Uterus (tissue), 2 donors: ENCODE data around the gene PAH.

Experiments
- CTCF ChIP-seq, 4 experiments: fragments of 200-600 bp in 2 of 4; fragments of 450-650 bp in 2 of 4; sonication (generic) in 2 of 4; IDR thresholded peaks; one replicate each; pipeline ENCODE4 v1.5.1; 2016 to 2019; ENCODE audit warnings: antibody characterized with exemption in 4 of 4, mild to moderate bottlenecking in 2 of 4, moderate library complexity in 1 of 4
- POLR2A ChIP-seq, 2 donors: fragments of 450-650 bp; IDR thresholded peaks; one replicate each; pipeline ENCODE4 v1.6.1; 2016; ENCODE audit warnings: antibody characterized with exemption in 2 of 2, mild to moderate bottlenecking in 1 of 2, moderate library complexity in 1 of 2

GRCh38 chr12:102869571-102869970 lies 47.5 kb downstream of the PAH start:
- TF ChIP-seq CTCF (IDR thresholded peaks at IDR 0.05) (no peak), POLR2A (IDR thresholded peaks at IDR 0.05) (no peak)
